ENCODE data around the gene FBXO31. TPM values are rescaled to one million over a fixed set of nuclear protein-coding genes. Genes with fewer than 3 reads are reported as not detected.

The FBXO31 gene, protein sequence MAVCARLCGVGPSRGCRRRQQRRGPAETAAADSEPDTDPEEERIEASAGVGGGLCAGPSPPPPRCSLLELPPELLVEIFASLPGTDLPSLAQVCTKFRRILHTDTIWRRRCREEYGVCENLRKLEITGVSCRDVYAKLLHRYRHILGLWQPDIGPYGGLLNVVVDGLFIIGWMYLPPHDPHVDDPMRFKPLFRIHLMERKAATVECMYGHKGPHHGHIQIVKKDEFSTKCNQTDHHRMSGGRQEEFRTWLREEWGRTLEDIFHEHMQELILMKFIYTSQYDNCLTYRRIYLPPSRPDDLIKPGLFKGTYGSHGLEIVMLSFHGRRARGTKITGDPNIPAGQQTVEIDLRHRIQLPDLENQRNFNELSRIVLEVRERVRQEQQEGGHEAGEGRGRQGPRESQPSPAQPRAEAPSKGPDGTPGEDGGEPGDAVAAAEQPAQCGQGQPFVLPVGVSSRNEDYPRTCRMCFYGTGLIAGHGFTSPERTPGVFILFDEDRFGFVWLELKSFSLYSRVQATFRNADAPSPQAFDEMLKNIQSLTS
- total RNA-seq: 21.6 and 33.7 TPM in 2 replicates

DNA sequence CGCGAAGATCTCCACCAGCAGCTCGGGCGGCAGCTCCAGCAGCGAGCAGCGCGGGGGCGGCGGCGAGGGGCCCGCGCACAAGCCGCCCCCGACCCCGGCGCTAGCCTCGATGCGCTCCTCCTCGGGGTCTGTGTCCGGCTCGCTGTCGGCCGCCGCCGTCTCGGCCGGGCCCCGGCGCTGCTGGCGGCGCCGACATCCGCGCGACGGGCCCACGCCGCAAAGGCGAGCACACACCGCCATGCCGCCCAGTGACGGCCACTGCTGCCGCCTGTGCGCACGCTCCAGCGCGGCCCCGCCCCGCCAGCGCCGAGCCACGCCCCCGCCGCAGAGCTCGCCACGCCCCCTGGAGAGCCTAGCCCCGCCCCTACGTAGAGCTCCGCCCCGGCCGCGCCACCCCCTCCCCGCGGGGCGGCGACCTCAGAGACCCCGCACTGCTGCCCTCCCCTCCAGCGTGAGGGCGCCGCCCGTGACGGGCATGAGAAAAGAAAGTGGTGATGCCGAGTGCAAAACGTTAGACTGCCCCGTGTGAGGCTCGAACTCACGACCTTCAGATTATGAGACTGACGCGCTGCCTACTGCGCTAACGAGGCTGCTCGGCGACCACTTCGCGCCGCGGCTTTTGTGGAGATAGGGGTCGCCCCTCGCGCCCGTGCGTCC, at the start of gene FBXO31:
Gene FBXO31 (minus strand): TSS at position 272 of the 657 bp plus-strand sequence. CDS start 32 bp downstream, at position 240.

DNA sequence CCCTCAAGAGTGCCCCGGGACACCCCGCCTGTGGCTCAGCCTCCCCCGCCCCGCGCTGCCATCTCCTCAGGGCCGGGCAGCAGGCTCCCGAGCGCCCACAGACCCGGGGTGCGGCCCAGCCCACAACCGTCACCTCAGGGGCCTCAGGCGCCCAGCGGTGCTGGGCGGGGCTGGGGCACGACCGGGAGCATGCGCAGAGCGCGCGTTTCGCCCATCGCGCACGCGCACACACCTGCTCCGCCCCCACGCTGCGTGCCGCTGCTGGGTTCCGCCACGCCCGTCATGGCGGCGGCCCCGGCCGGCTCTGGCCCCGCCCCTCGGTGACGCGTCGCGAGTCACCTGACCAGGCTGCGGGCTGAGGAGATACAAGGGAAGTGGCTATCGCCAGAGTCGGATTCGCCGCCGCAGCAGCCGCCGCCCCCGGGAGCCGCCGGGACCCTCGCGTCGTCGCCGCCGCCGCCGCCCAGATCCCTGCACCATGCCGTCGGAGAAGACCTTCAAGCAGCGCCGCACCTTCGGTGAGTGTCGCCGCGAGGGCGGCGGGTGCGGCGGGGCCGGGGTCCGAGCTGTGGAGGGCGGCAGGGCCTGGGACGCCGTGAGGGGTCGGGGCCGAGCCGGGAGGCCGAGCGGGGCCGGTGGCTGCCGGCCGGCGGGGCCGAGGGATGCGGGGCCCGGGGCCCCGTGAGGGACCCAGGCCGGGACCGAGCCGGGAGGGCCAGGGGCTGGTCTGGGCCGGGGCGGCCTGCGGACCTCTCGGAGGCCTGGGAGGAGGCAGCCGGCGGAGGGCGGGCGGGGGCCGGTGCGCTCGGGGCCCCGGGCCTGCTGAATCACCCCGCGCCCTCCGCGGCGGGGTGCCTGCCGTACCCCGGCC, 8.6 kb upstream of the FBXO31 start, which contains the start of gene MAP1LC3B:
Gene MAP1LC3B (plus strand): TSS at position 387 of the 871 bp plus-strand sequence. CDS start 92 bp downstream, at position 479.

DNA sequence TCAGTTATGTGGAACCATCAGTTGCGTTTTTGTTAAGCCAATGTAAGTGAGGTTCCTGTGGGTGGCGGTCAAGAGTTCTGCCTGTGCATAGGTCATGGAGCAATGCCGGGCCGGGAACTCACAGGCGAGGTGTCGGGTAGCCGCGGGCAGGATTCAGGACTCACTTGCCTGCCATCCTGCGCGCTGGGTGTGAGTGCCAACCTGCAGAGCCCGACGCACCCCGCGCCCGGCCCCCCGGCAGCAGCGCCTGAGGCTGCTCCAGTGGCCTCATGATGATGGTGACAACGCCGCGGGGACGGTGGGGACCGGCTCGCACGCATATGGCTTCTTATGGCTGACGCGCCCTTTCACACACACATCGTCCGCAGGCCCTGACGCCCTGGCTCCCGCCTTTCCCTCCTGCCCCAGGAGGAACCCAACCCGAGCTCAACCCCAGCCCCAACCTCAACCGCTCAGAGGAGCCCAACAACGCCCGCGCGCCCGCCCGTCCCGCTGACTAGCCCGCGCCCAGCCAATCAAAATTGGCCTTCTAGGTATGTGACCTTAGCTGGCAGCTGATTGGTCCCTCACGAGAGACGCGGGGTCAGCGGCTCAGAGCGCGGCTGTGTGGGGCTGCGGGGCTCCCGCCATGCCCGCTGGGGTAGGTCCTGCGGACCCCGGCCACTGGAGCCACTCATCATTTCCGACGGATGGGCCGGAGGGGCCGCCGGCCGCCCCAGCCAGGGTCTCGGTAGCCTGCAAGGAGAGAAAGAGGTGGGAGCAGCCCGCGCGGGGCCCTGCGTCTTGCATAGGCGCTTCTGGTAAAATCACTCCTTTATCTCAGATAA, 66.4 kb downstream of the FBXO31 start, which contains the start of gene C16orf95:
Gene C16orf95 (minus strand): TSS at position 470 of the 827 bp plus-strand sequence. CDS start 150 bp downstream, at position 320.

Other genes starting within 250 kb of the FBXO31 start
- gene C16orf95, start 66.4 kb downstream of the FBXO31 start, total RNA-seq: 3.4 and 4.6 TPM in 2 replicates
- gene MAP1LC3B, start 8.6 kb upstream of the FBXO31 start, total RNA-seq: 18.9 and 28.2 TPM in 2 replicates
- 5.1 and 11.0 TPM in 2 replicates for gene ZCCHC14, start 109.2 kb upstream of the FBXO31 start, total RNA-seq
- gene JPH3, start 218.7 kb upstream of the FBXO31 start, total RNA-seq: under 0.01 TPM in 1 of 2 replicates, not detected in the other